HCT116 (cell line): ENCODE measurements around the gene TMEM135. TPM values are rescaled to one million over a fixed set of nuclear protein-coding genes. Genes with fewer than 3 reads are reported as not detected.

Experiments used
- ATAC-seq: fragments of 200-7000 bp; cut with Tn5 transposase; 2 replicates; pipeline ENCODE4 v1.9.1; 2020; ENCODE audit warnings: mild to moderate bottlenecking, moderate library complexity
- BruUV-seq: library from RNA; stranded (reverse); fragments of 400-500 nt; replicated peaks from 2 replicates; lab custom pipeline; 2021; lab: Mats Ljungman, UMichigan
- CTCF ChIA-PET: fragments of 300-600 bp; sonication (Branson Sonifier 250); formaldehyde crosslinking; loops from one replicate; lab custom pipeline; 2021; ENCODE audit warnings: antibody characterized with exemption; lab: Charles Lee
- POLR2A ChIA-PET: fragments of 300-600, 350-600 bp; sonication (Branson Sonifier 250); formaldehyde crosslinking; loops from one replicate; lab custom pipeline; 2021; ENCODE audit warnings: antibody characterized with exemption; lab: Charles Lee
- RAD21 ChIA-PET, 2 experiments: fragments of 300-600 bp; sonication (Branson Sonifier 250); formaldehyde crosslinking; loops; one replicate each; lab custom pipeline; 2023; ENCODE audit warnings: low total read pairs in 2 of 2; ENCODE audit not compliant: uncharacterized antibody in 2 of 2, unreplicated experiment in 2 of 2, low non-redundant PET in 1 of 2; lab: Charles Lee
- DNase-seq: peaks from one replicate; pipeline ENCODE4 v3.0.0-alpha.2; 2010; ENCODE audit warnings: low read depth, low spot score
- H2AFZ ChIP-seq: fragments of 200-600 bp; shearing (Covaris generic), sonication (generic); 2 replicates; pipeline ENCODE4 v1.6.1; 2017; ENCODE audit warnings: low read depth, mixed run types, mixed read lengths, antibody characterized with exemption, low read length; ENCODE audit not compliant: poor library complexity, severe bottlenecking
- H3K27ac ChIP-seq: 2 replicates; pipeline ENCODE4 v1.5.1; 2012; ENCODE audit warnings: low read depth, low read length
- H3K27me3 ChIP-seq: fragments of 200-600 bp; sonication (generic); 2 replicates; pipeline ENCODE4 v1.6.1; 2016; ENCODE audit warnings: mixed run types, low read length, mixed read lengths; ENCODE audit not compliant: insufficient read depth
- H3K36me3 ChIP-seq, 2 experiments: fragments of 200-500 bp in 1 of 2; fragments of 200-600 bp in 1 of 2; sonication (Bioruptor generic) in 1 of 2; sonication (generic) in 1 of 2; 2 replicates each; pipeline versions ENCODE4 v1.5.1 to v1.6.1; 2014 to 2016; ENCODE audit warnings: low read length in 2 of 2, inconsistent platforms in 1 of 2, mixed read lengths in 1 of 2, mixed run types in 1 of 2; ENCODE audit not compliant: insufficient read depth in 2 of 2, control insufficient read depth in 1 of 2
- H3K4me1 ChIP-seq, 2 experiments: fragments of 200-600 bp in 1 of 2; sonication (generic) in 1 of 2; 2 replicates each; pipeline versions ENCODE4 v1.5.1 to v1.6.1; 2012 to 2017; ENCODE audit warnings: low read length in 2 of 2, inconsistent platforms in 1 of 2, mild to moderate bottlenecking in 1 of 2, mixed read lengths in 1 of 2, mixed run types in 1 of 2, moderate library complexity in 1 of 2; ENCODE audit not compliant: insufficient read depth in 2 of 2, control insufficient read depth in 1 of 2
- H3K4me2 ChIP-seq: fragments of 200-600 bp; sonication (generic); 2 replicates; pipeline ENCODE4 v1.6.1; 2017; ENCODE audit warnings: mixed run types, low read length, mixed read lengths
- H3K4me3 ChIP-seq, 2 experiments: fragments of 200-600 bp in 1 of 2; sonication (generic) in 1 of 2; replicated peaks in 1 of 2; 2 replicates each; pipeline ENCODE4 v1.5.1; 2011 to 2016; ENCODE audit warnings: low read length in 2 of 2, control low read depth in 1 of 2, low read depth in 1 of 2, mild to moderate bottlenecking in 1 of 2, mixed read lengths in 1 of 2, mixed run types in 1 of 2
- H3K79me2 ChIP-seq: fragments of 200-600 bp; sonication (generic); 2 replicates; pipeline ENCODE4 v1.6.1; 2017; ENCODE audit warnings: mild to moderate bottlenecking, mixed run types, low read length, moderate library complexity, mixed read lengths; ENCODE audit not compliant: insufficient read depth
- H3K9ac ChIP-seq: fragments of 200-600 bp; sonication (generic); 2 replicates; pipeline ENCODE4 v1.6.1; 2016; ENCODE audit warnings: low read length, mixed read lengths
- H3K9me2 ChIP-seq: fragments of 200-600 bp; sonication (generic), shearing (Covaris generic); 2 replicates; pipeline ENCODE4 v1.6.1; 2017; ENCODE audit warnings: mixed run types, mild to moderate bottlenecking, moderate library complexity; ENCODE audit not compliant: insufficient read depth
- H3K9me3 ChIP-seq, 2 experiments: fragments of 200-500 bp in 1 of 2; fragments of 200-600 bp in 1 of 2; sonication (Bioruptor generic) in 1 of 2; sonication (generic) in 1 of 2; 2 replicates each; pipeline ENCODE4 v1.6.1; 2014 to 2017; ENCODE audit warnings: low read length in 2 of 2, mixed read lengths in 2 of 2, inconsistent platforms in 1 of 2, low read depth in 1 of 2, mild to moderate bottlenecking in 1 of 2, mixed run types in 1 of 2, moderate library complexity in 1 of 2; ENCODE audit not compliant: control insufficient read depth in 1 of 2, insufficient read depth in 1 of 2
- H4K20me1 ChIP-seq: fragments of 200-600 bp; sonication (generic), shearing (Covaris generic); 2 replicates; pipeline ENCODE4 v1.6.1; 2017; ENCODE audit warnings: mixed run types, mild to moderate bottlenecking, moderate library complexity; ENCODE audit not compliant: insufficient read depth
- CEBPB ChIP-seq: IDR thresholded peaks from 2 replicates; pipeline ENCODE4 v1.6.1; 2012; ENCODE audit warnings: low read depth
- EGR1 ChIP-seq: IDR thresholded peaks from 2 replicates; pipeline ENCODE4 v1.6.1; 2012; ENCODE audit warnings: low read depth
- ELF1 ChIP-seq: IDR thresholded peaks from 2 replicates; pipeline ENCODE4 v1.6.1; 2012; ENCODE audit warnings: low read depth, borderline replicate concordance
- EZH2phosphoT487 ChIP-seq: fragments of 200-600 bp; IDR thresholded peaks from 2 replicates; pipeline ENCODE4 v1.6.1; 2018; ENCODE audit warnings: antibody characterized with exemption, borderline replicate concordance
- FOSL1 ChIP-seq: IDR thresholded peaks from 2 replicates; pipeline ENCODE4 v1.6.1; 2012; ENCODE audit warnings: low read depth
- JUND ChIP-seq: IDR thresholded peaks from 2 replicates; pipeline ENCODE4 v1.6.1; 2012
- POLR2A ChIP-seq: IDR thresholded peaks from 2 replicates; pipeline ENCODE4 v1.7.0; 2011; ENCODE audit warnings: borderline replicate concordance; ENCODE audit not compliant: insufficient read depth, insufficient read length; ENCODE audit errors: extremely low read depth
- POLR2AphosphoS5 ChIP-seq: IDR thresholded peaks from 2 replicates; pipeline ENCODE4 v1.6.1; 2011; ENCODE audit warnings: mild to moderate bottlenecking, low read depth, low read length, moderate library complexity
- SIN3A ChIP-seq: IDR thresholded peaks from 2 replicates; pipeline ENCODE4 v1.6.1; 2012; ENCODE audit warnings: low read depth
- SP1 ChIP-seq: IDR thresholded peaks from 2 replicates; pipeline ENCODE4 v1.6.1; 2012; ENCODE audit warnings: low read depth
- YY1 ChIP-seq: IDR thresholded peaks from 2 replicates; pipeline ENCODE4 v1.6.1; 2011; ENCODE audit warnings: low read length, low read depth, moderate library complexity, mild to moderate bottlenecking; ENCODE audit not compliant: insufficient replicate concordance; ENCODE audit errors: extremely low read depth
- ZFX ChIP-seq: fragments of 450-650 bp; IDR thresholded peaks from 2 replicates; pipeline ENCODE4 v1.6.1; 2017
- ZNF274 ChIP-seq: fragments of 200-500 bp; sonication (Bioruptor generic); IDR thresholded peaks from 2 replicates; pipeline ENCODE4 v1.6.1; 2014; ENCODE audit warnings: mild to moderate bottlenecking, low read depth, low read length, inconsistent platforms
- intact Hi-C: fragments of 100-400 bp; cut with micrococcal nuclease; formaldehyde crosslinking; loops from 2 replicates; pipeline ENCODE4 v1.10.0; 2022
- total RNA-seq: library from RNA; stranded (reverse); gene quantifications from one replicate; pipeline ENCODE4 v1.2.1, GENCODE V29; 2021; ENCODE audit not compliant: unreplicated experiment
- TF ChIP-seq, protein P1 (sequence below): IDR thresholded peaks from 2 replicates; pipeline ENCODE4 v1.6.1; 2012; ENCODE audit warnings: low read depth
- TF ChIP-seq, protein P2 (sequence below), 3 experiments: fragments of 200-600 bp in 1 of 3; sonication (generic) in 1 of 3; IDR thresholded peaks in 2 of 3; conservative IDR thresholded peaks in 1 of 3; 2 replicates each; pipeline ENCODE4 v1.5.1; 2012 to 2017; ENCODE audit warnings: low read depth in 2 of 3, low read length in 2 of 3, antibody characterized with exemption in 1 of 3, borderline replicate concordance in 1 of 3, control low read depth in 1 of 3, mild to moderate bottlenecking in 1 of 3, mixed read lengths in 1 of 3, mixed run types in 1 of 3, moderate library complexity in 1 of 3; ENCODE audit not compliant: insufficient read depth in 1 of 3

Gene TMEM135
- total RNA-seq, 1 experiment from 2014 or later = 50.6 TPM

GRCh38 chr11:87061766-87062165 is 24.0 kb downstream of the TMEM135 start:
- Histone ChIP-seq H2AFZ (no peak overlapping the region), H4K20me1 (no peaks in the 10 kb centered on the region), H3K4me1 (peaks cover 0 to 7% of the 10 kb centered on the region in 2 experiments; a peak in 1 of 4 replicates), H3K9me2 (no peaks in the 10 kb centered on the region), H3K9ac (no peak overlapping the region), H3K79me2 (peaks cover 52% of the 10 kb centered on the region), H3K27ac (no peak overlapping the region), H3K4me3 (no peak overlapping the region), H3K36me3 (no peaks in the 10 kb centered on the region), H3K9me3 (no peaks in the 10 kb centered on the region), H3K27me3 (no peaks in the 10 kb centered on the region), H3K4me2 (no peak overlapping the region)
- no TSS peak for BruUV-seq
- TF ChIP-seq CEBPB (no peak), ELF1 (no peak), ZFX (no peak), EGR1 (no peak), YY1 (no peak), POLR2A (no peak), ZNF274 (no peak), EZH2phosphoT487 (no peak), SIN3A (no peak), POLR2AphosphoS5 (no peak), JUND (no peak), SP1 (no peak), FOSL1 (no peak)
- TF ChIP-seq, protein P1, sequence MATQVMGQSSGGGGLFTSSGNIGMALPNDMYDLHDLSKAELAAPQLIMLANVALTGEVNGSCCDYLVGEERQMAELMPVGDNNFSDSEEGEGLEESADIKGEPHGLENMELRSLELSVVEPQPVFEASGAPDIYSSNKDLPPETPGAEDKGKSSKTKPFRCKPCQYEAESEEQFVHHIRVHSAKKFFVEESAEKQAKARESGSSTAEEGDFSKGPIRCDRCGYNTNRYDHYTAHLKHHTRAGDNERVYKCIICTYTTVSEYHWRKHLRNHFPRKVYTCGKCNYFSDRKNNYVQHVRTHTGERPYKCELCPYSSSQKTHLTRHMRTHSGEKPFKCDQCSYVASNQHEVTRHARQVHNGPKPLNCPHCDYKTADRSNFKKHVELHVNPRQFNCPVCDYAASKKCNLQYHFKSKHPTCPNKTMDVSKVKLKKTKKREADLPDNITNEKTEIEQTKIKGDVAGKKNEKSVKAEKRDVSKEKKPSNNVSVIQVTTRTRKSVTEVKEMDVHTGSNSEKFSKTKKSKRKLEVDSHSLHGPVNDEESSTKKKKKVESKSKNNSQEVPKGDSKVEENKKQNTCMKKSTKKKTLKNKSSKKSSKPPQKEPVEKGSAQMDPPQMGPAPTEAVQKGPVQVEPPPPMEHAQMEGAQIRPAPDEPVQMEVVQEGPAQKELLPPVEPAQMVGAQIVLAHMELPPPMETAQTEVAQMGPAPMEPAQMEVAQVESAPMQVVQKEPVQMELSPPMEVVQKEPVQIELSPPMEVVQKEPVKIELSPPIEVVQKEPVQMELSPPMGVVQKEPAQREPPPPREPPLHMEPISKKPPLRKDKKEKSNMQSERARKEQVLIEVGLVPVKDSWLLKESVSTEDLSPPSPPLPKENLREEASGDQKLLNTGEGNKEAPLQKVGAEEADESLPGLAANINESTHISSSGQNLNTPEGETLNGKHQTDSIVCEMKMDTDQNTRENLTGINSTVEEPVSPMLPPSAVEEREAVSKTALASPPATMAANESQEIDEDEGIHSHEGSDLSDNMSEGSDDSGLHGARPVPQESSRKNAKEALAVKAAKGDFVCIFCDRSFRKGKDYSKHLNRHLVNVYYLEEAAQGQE = no peak
- TF ChIP-seq, protein P2, sequence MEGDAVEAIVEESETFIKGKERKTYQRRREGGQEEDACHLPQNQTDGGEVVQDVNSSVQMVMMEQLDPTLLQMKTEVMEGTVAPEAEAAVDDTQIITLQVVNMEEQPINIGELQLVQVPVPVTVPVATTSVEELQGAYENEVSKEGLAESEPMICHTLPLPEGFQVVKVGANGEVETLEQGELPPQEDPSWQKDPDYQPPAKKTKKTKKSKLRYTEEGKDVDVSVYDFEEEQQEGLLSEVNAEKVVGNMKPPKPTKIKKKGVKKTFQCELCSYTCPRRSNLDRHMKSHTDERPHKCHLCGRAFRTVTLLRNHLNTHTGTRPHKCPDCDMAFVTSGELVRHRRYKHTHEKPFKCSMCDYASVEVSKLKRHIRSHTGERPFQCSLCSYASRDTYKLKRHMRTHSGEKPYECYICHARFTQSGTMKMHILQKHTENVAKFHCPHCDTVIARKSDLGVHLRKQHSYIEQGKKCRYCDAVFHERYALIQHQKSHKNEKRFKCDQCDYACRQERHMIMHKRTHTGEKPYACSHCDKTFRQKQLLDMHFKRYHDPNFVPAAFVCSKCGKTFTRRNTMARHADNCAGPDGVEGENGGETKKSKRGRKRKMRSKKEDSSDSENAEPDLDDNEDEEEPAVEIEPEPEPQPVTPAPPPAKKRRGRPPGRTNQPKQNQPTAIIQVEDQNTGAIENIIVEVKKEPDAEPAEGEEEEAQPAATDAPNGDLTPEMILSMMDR (IDR thresholded peaks at IDR 0.05 in 2 of 3, conservative IDR thresholded peaks at IDR 0.05 in 1 of 3; ENCODE audit: borderline replicate concordance in 1 of 3, insufficient read depth in 1 of 3, low read depth in 2 of 3, low read length in 2 of 3) = no peak
- ATAC-seq (no peak), DNase-seq (no peak)
- POLR2A ChIA-PET = no interaction called here
- CTCF ChIA-PET = no interaction called here
- intact Hi-C loops = no loop called here
- RAD21 ChIA-PET = no interaction called here
